Activated naive CD4-positive, alpha-beta T cell (primary cell): ENCODE results near the gene FAM171A1.
A peak's percentile ranks its signal among the peaks of the same experiment; 100 is the strongest.
"Not testable (repeated sequence)": the region's sequence is repeated elsewhere in the genome, so short reads cannot be mapped to it uniquely, and the experiment has no call there.

Experiments used
- DNase-seq, 4 experiments: peaks; one replicate each; lab custom pipeline; 2025; lab: John Stamatoyannopoulos, UW

FAM171A1 gene

DNA sequence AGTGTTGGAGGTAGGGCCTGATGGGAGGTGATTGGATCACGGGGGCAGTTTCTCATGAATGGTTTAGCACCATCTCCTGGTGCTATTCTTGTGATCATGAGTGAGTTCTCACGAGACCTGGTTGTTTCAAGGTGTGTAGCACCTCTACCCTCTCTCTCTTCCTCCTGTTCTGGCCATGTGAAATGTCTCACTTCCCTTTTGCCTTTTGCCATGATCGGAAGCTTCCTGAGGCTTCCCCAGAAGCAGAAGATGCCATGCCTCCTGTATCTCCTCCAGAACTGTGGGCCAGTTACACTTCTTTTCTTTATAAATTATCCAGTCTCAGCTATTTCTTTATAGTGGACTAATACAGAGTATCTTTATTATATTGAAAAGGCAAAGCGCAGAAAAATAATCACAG is 90.1 kb downstream of the FAM171A1 start:
- DNase-seq, result no peak

- no peak for DNase-seq
Observed at GRCh38 chr10:15280462-15280861, 90.6 kb downstream of the FAM171A1 start.

DNA sequence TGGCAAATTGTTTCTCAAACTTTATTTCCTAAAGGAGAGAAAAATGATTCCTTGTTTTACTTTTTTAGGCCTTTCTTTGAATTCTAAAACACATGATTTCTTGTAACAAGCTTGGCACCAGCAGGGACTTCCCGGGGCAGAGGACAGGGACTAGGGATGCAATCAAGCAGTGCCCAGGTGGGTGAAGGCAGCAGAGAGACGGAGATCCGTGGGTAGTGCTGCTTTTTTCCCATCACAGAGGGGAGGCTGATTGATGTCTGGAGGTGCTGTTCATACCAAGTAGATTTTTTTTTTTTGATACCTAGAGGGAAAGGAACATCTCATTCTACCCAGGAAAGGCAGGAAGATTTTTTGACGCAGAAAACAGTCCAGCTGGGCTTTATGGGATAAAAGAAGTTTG is 91.9 kb downstream of the FAM171A1 start:
- DNase-seq, result no peak

DNA sequence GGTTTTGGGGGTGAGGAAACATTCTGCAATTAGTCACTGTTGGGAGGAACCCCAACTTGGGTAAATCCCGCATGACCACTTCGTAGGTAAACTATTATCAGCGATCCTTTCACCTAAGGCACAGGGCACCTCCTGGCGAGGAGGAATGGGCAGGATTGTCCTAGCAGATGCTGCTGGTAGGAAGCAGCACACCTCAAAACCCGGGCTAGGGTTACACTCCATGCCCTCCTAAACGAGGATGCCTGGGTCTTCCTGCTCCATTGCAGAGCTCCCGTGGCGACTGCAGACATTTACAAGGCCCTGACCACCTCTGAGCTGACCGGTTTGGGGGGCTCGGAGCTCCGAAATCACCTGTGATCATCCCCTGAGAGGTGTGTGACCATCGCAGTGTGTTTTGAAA is 92.3 kb downstream of the FAM171A1 start:
- DNase-seq, result no peak

DNA sequence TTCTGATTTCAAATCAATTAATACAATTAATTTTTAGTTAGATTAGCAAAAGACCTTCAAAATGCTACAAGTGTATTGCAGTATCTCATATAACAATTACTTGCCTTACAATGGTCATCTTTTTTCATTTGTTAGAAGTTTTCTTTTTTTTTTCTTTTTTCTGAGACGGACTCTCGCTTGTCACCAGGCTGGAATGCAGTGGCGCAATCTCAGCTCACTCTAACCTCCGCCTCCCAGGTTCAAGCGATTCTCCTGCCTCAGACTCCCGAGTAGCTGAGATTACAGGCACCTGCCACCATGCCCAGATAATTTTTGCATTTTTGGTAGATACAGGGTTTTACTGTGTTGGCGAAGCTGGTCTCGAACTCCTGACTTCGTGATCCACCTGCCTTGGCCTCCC is 95.0 kb downstream of the FAM171A1 start:
- DNase-seq, result not testable (repeated sequence)

DNA sequence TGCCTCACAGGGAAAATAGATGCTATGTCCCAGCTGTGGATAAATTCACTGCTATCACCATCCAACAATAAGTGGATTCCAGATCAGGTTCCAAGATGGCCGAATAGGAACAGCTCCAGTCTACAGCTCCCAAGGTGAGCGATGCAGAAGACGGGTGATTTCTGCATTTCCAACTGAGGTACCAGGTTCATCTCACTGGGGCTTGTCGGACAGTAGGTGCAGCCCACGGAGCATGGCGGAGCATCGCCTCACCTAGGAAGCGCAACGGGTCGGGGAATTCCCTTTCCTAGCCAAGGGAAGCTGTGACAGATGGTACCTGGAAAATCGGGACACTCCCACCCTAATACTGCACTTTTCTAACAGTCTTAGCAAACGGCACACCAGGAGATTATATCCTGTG is 101.3 kb downstream of the FAM171A1 start:
- not testable (repeated sequence) for DNase-seq

GRCh38 chr10:15267496-15267895 is 103.6 kb downstream of the FAM171A1 start:
- DNase-seq, result no peak

DNA sequence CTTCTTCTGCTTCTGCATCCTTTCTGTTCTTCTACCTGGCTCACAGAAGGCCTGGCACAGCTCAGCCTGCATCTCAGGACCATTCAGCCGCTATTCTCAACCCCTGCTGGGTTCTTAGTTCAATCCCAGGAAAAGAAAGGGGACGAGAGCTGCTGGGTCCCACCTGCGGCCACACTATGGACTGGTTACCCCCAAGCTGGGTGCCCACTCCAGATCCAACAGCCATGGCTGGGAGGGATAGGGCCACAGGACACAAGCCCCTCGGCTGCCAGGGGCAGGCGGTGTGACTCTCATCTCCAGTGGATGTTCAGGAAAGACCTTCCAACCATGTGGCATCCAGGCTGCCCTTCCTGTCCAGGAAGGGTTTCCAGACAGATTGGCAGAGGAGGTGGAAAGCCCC is 105.0 kb downstream of the FAM171A1 start:
- DNase-seq, result no peak

GRCh38 chr10:15265558-15265957 is 105.5 kb downstream of the FAM171A1 start:
- DNase-seq, result no peak

- DNase-seq, result no peak
Observed at GRCh38 chr10:15265056-15265455, 106.0 kb downstream of the FAM171A1 start.

DNA sequence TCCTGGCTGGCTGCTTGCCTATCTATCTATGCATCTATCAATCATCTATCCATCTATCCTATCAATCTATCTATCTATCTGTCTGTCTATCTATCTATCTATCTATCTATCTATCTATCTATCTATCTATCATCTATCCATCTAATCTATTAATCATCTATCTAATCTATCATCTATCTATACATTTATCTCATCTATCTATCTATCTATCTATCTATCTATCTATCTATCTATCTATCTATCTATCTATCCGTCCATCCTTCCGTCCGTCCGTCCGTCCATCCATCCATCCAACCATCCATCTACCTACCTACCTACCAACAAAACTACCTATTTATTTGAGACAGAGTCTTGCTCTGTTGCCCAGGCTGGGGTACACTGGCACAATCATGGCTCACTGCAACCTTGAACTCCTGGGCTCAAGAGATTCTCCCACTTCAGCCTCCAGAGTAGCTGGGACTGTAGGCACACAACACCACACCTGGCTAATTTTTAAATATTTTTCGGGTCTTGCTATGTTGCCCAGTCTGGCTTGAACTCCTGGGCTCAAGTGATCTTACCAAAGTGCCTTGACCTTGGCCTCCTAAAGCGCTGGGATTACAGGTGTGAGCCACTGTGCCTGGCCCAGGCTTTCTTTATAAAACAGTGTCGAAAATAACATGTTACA is 107.3 kb downstream of the FAM171A1 start:
- no peak for DNase-seq

- DNase-seq, result no peak
Observed at GRCh38 chr10:15262036-15262713, 108.9 kb downstream of the FAM171A1 start.

GRCh38 chr10:15259136-15259535 is 112.0 kb downstream of the FAM171A1 start:
- no peak for DNase-seq

- DNase-seq, result no peak
Observed at GRCh38 chr10:15258255-15258654, 112.8 kb downstream of the FAM171A1 start.

- DNase-seq, result no peak
Observed at GRCh38 chr10:15255961-15256360, 115.1 kb downstream of the FAM171A1 start.

DNA sequence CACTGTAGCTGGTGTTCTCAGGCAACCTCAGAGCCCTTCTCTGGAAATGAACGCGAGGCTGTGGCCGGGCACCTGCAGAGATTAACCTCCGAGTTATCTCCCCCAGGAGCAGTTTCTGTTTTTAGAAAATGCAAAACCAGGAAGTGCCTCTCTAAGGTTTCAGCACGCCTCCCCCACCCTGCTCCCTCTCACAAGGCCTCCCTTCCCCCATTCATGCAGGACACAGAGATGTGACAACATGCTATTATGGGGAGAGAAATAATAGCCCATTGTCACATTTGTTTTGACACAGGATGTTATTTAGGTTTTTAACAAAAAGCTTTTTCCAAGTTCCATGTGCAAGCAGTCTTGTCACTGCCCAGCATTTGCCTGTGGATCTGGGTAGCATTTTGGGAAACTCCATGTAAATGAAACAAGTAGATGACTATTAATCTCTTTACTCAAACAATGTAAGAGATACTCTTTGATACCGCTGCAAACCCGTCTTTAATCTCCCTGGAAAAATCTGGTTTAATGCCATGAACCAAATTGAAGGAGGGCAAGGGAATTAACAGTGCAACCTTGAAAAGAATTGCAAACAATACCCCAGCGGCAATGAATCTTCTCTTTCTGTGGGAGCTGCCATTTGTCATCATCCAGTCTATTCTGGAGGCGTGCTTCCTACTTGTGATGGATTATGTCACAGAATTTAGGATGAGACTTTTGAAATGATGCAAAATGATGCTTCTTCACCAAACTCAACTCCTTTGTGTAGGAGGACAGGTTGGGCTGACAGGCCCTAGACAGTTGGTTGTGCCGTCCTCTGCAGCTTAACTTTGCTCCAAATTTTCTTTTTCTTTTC is 116.1 kb downstream of the FAM171A1 start:
- peak in 1 of 4 experiments; percentile 11 for DNase-seq

GRCh38 chr10:15253951-15254807 is 116.9 kb downstream of the FAM171A1 start:
- DNase-seq, result no peak

GRCh38 chr10:15252396-15252795 is 118.7 kb downstream of the FAM171A1 start:
- no peak for DNase-seq

DNA sequence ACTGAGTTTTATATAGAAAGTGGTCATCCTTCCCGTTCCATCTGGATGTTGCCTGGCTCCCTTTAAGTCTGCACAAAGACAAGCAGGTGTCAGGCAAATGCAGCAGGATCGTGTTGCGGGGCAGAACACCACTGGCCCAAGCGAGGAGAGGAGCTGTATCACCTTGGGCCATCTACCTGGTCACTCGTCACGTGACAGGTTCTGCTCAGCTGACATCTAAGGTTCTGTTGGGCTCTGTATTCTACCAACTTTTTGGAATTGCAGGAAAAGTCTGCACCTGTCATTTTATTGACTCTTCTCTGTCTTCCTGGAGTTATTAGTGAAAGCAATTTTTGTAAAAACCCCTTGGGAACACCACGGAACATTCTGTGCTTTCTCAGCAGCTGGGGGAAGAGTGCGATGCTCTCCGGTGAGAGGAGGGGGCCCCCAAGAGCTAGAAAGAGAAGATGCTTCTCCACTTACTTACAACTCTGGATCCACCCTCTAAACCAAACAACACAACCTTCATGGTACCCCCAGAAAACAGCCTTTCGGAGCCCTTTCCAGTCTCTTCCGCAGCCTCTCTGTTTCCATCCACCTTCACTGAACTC is 119.2 kb downstream of the FAM171A1 start:
- no peak for DNase-seq

DNA sequence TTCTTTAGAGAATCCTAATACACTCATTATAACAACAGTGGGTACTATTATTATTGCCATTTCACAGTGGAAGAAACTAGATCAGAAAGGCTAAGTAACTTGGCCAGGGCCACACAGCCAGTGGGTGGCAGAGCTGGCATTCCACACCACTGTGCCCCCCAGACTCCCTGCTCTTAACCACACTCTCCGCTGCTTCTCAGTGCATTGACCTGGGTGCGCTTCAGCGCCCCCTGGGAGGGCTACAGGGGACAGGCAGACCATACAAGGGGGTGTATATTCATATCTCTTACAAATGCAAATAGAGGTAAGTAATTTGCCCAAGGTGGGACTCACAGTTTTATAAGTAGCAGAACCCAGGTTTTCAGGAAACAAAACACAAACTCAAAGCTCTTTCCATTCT is 125.6 kb downstream of the FAM171A1 start:
- DNase-seq, result peak in 1 of 4 experiments; percentile 7

DNA sequence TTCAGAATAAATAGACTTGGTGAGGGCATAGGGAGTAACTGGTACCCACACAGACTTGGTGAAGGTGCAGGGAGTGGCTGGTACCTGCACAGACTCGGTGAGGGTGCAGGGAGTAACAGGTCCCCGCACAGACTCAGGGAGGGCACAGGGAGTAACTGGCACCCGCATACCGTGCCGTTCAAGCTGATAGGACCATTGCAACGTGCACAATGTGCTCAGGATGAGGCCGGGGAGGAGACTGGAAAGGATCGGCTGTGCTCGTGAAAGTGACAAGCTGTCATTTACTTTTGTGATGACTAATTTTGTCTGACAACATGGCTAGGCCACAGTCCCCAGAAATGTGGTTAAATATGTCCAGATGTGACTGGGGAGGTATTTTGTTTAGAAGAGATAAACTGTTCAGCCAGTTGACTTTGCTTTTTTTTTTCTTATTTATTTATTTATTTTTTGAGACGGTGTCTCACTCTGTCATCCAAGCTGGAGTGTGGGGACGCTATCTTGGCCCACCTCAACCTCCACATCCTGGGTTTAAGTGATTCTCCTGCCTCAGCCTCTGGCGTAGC is 126.4 kb downstream of the FAM171A1 start:
- DNase-seq, result no peak
